ENCODE results near the gene AVEN.

AVEN gene

GRCh38 chr15:33934396-33934795, 104.6 kb downstream of the AVEN start:
- no peak overlapping the region for H3K4me3 Mint-ChIP-seq
- H3K27ac Mint-ChIP-seq, result no peak overlapping the region
- ATAC-seq (no peak), DNase-seq (no peak)
- no peaks in the 10 kb centered on the region for H3K4me1 Mint-ChIP-seq
- H3K27me3 Mint-ChIP-seq, result no peaks in the 10 kb centered on the region
- no peaks in the 10 kb centered on the region for H3K9me3 Mint-ChIP-seq
- H3K36me3 Mint-ChIP-seq (ENCODE audit: low read depth), result no peaks in the 10 kb centered on the region

GRCh38 chr15:33932734-33933133, 106.3 kb downstream of the AVEN start:
- DNase-seq, result no peak
- H3K27me3 Mint-ChIP-seq, result no peaks in the 10 kb centered on the region
- H3K4me1 Mint-ChIP-seq, result no peaks in the 10 kb centered on the region
- no peak overlapping the region for H3K4me3 Mint-ChIP-seq
- no peaks in the 10 kb centered on the region for H3K36me3 Mint-ChIP-seq (ENCODE audit: low read depth)
- no peak overlapping the region for H3K27ac Mint-ChIP-seq
- H3K9me3 Mint-ChIP-seq, result no peaks in the 10 kb centered on the region
- ATAC-seq, result no peak

GRCh38 chr15:33926260-33926659, 112.7 kb downstream of the AVEN start:
- Mint-ChIP-seq H3K4me1 (no peaks in the 10 kb centered on the region), H3K9me3 (no peaks in the 10 kb centered on the region), H3K27me3 (no peaks in the 10 kb centered on the region), H3K4me3 (no peak overlapping the region), H3K27ac (no peak overlapping the region), H3K36me3 (ENCODE audit: low read depth) (no peaks in the 10 kb centered on the region)
- DNase-seq, result no peak
- no peak for ATAC-seq

- H3K9me3 Mint-ChIP-seq, result no peaks in the 10 kb centered on the region
- no peak overlapping the region for H3K4me3 Mint-ChIP-seq
- DNase-seq, result no peak
- no peaks in the 10 kb centered on the region for H3K27me3 Mint-ChIP-seq
- no peak overlapping the region for H3K27ac Mint-ChIP-seq
- H3K4me1 Mint-ChIP-seq, result no peaks in the 10 kb centered on the region
- no peak for ATAC-seq
- H3K36me3 Mint-ChIP-seq (ENCODE audit: low read depth), result no peaks in the 10 kb centered on the region
Observed at GRCh38 chr15:33923446-33923845, 115.6 kb downstream of the AVEN start.

GRCh38 chr15:33915571-33916407, 123.2 kb downstream of the AVEN start:
- Mint-ChIP-seq H3K27ac (no peak overlapping the region), H3K27me3 (no peaks in the 10 kb centered on the region), H3K4me3 (no peak overlapping the region), H3K4me1 (peaks cover 5% of the 10 kb centered on the region), H3K9me3 (no peaks in the 10 kb centered on the region), H3K36me3 (ENCODE audit: low read depth) (no peaks in the 10 kb centered on the region)
- DNase-seq (no peak), ATAC-seq (no peak)

GRCh38 chr15:33913459-33913858, 125.5 kb downstream of the AVEN start:
- no peak overlapping the region for H3K4me3 Mint-ChIP-seq
- no peak for DNase-seq
- no peak for ATAC-seq
- H3K36me3 Mint-ChIP-seq (ENCODE audit: low read depth), result no peaks in the 10 kb centered on the region
- peaks cover 5% of the 10 kb centered on the region for H3K4me1 Mint-ChIP-seq
- no peak overlapping the region for H3K27ac Mint-ChIP-seq
- no peaks in the 10 kb centered on the region for H3K9me3 Mint-ChIP-seq
- no peaks in the 10 kb centered on the region for H3K27me3 Mint-ChIP-seq

GRCh38 chr15:33912326-33912725, 126.7 kb downstream of the AVEN start:
- no peaks in the 10 kb centered on the region for H3K27me3 Mint-ChIP-seq
- H3K4me1 Mint-ChIP-seq, result peaks cover 5% of the 10 kb centered on the region
- H3K4me3 Mint-ChIP-seq, result no peak overlapping the region
- H3K27ac Mint-ChIP-seq, result no peak overlapping the region
- ATAC-seq, result no peak
- no peak for DNase-seq
- no peaks in the 10 kb centered on the region for H3K36me3 Mint-ChIP-seq (ENCODE audit: low read depth)
- H3K9me3 Mint-ChIP-seq, result no peaks in the 10 kb centered on the region

- Mint-ChIP-seq H3K9me3 (no peaks in the 10 kb centered on the region), H3K4me3 (no peak overlapping the region), H3K27ac (no peak overlapping the region), H3K36me3 (ENCODE audit: low read depth) (no peaks in the 10 kb centered on the region), H3K27me3 (no peaks in the 10 kb centered on the region), H3K4me1 (peaks cover 5% of the 10 kb centered on the region)
- DNase-seq (no peak), ATAC-seq (no peak)
Observed at GRCh38 chr15:33910741-33911140, 128.3 kb downstream of the AVEN start.

GRCh38 chr15:33908406-33908805, 130.6 kb downstream of the AVEN start:
- Mint-ChIP-seq H3K27ac (no peak overlapping the region), H3K4me3 (no peak overlapping the region), H3K9me3 (no peaks in the 10 kb centered on the region), H3K27me3 (no peaks in the 10 kb centered on the region), H3K4me1 (peaks cover 1% of the 10 kb centered on the region), H3K36me3 (ENCODE audit: low read depth) (peaks cover 2% of the 10 kb centered on the region)
- no peak for DNase-seq
- no peak for ATAC-seq

- DNase-seq, result no peak
- Mint-ChIP-seq H3K36me3 (ENCODE audit: low read depth) (peaks cover 2% of the 10 kb centered on the region), H3K4me3 (no peak overlapping the region), H3K27me3 (no peaks in the 10 kb centered on the region), H3K27ac (no peak overlapping the region), H3K9me3 (no peaks in the 10 kb centered on the region), H3K4me1 (no peaks in the 10 kb centered on the region)
- no peak for ATAC-seq
Observed at GRCh38 chr15:33907326-33907725, 131.7 kb downstream of the AVEN start.

GRCh38 chr15:33903661-33904060, 135.3 kb downstream of the AVEN start:
- no peaks in the 10 kb centered on the region for H3K27me3 Mint-ChIP-seq
- H3K9me3 Mint-ChIP-seq, result no peaks in the 10 kb centered on the region
- no peak for DNase-seq
- no peak overlapping the region for H3K27ac Mint-ChIP-seq
- peaks cover 2% of the 10 kb centered on the region for H3K36me3 Mint-ChIP-seq (ENCODE audit: low read depth)
- no peak for ATAC-seq
- no peaks in the 10 kb centered on the region for H3K4me1 Mint-ChIP-seq
- H3K4me3 Mint-ChIP-seq, result no peak overlapping the region

- Mint-ChIP-seq H3K9me3 (no peaks in the 10 kb centered on the region), H3K4me3 (no peak overlapping the region), H3K36me3 (ENCODE audit: low read depth) (peaks cover 2% of the 10 kb centered on the region), H3K27ac (no peak overlapping the region), H3K27me3 (no peaks in the 10 kb centered on the region), H3K4me1 (no peaks in the 10 kb centered on the region)
- ATAC-seq, result no peak
- DNase-seq, result no peak
Observed at GRCh38 chr15:33902043-33902442, 137.0 kb downstream of the AVEN start.

- no peaks in the 10 kb centered on the region for H3K27me3 Mint-ChIP-seq
- ATAC-seq, result no peak
Observed at GRCh38 chr15:33894193-33894592, 144.8 kb downstream of the AVEN start.

GRCh38 chr15:33888176-33888575, 150.8 kb downstream of the AVEN start:
- DNase-seq, result no peak
- ATAC-seq, result no peak
- H3K9me3 Mint-ChIP-seq, result peaks cover 7% of the 10 kb centered on the region
- no peak overlapping the region for H3K27ac Mint-ChIP-seq
- H3K4me3 Mint-ChIP-seq, result no peak overlapping the region
- no peaks in the 10 kb centered on the region for H3K27me3 Mint-ChIP-seq
- H3K36me3 Mint-ChIP-seq (ENCODE audit: low read depth), result peaks cover 4% of the 10 kb centered on the region
- no peaks in the 10 kb centered on the region for H3K4me1 Mint-ChIP-seq

More at GRCh38 chr15:33894193-33894592, 144.8 kb downstream of the AVEN start:
- no peaks in the 10 kb centered on the region for H3K36me3 Mint-ChIP-seq (ENCODE audit: low read depth)
- no peaks in the 10 kb centered on the region for H3K9me3 Mint-ChIP-seq
- no peak overlapping the region for H3K27ac Mint-ChIP-seq
- no peak for DNase-seq
- H3K4me1 Mint-ChIP-seq, result no peaks in the 10 kb centered on the region
- no peak overlapping the region for H3K4me3 Mint-ChIP-seq

- no peak for ATAC-seq
- Mint-ChIP-seq H3K9me3 (peaks cover 7% of the 10 kb centered on the region), H3K27me3 (no peaks in the 10 kb centered on the region), H3K4me3 (no peak overlapping the region), H3K27ac (no peak overlapping the region), H3K4me1 (no peaks in the 10 kb centered on the region), H3K36me3 (ENCODE audit: low read depth) (peaks cover 4% of the 10 kb centered on the region)
- no peak for DNase-seq
Observed at GRCh38 chr15:33882921-33883320, 156.1 kb downstream of the AVEN start.

- DNase-seq (no peak), ATAC-seq (no peak)
- Mint-ChIP-seq H3K27me3 (no peaks in the 10 kb centered on the region), H3K9me3 (no peaks in the 10 kb centered on the region), H3K4me1 (no peaks in the 10 kb centered on the region), H3K27ac (no peak overlapping the region), H3K36me3 (ENCODE audit: low read depth) (no peaks in the 10 kb centered on the region), H3K4me3 (no peak overlapping the region)
Observed at GRCh38 chr15:33874156-33874555, 164.8 kb downstream of the AVEN start.

All from activated naive CD8-positive, alpha-beta T cell treated with anti-CD3 and anti-CD28 coated beads, Interleukin-2, amount 50 U/mL, for 24 hours (primary cell).